GM10266 (cell line): Measurements from ENCODE around the gene PSMB1.
A peak's percentile ranks its signal among the peaks of the same experiment; 100 is the strongest.

Source experiments
- DNase-seq: peaks from one replicate; pipeline ENCODE4 v3.0.0; 2012; ENCODE audit errors: extremely low spot score
- TF ChIP-seq, protein P1 (sequence below): IDR thresholded peaks from 2 replicates; pipeline ENCODE4 v1.5.1; 2012; ENCODE audit warnings: mild to moderate bottlenecking, low read depth; ENCODE audit not compliant: control insufficient read depth, insufficient read depth; ENCODE audit errors: missing control alignments

Gene PSMB1

DNA sequence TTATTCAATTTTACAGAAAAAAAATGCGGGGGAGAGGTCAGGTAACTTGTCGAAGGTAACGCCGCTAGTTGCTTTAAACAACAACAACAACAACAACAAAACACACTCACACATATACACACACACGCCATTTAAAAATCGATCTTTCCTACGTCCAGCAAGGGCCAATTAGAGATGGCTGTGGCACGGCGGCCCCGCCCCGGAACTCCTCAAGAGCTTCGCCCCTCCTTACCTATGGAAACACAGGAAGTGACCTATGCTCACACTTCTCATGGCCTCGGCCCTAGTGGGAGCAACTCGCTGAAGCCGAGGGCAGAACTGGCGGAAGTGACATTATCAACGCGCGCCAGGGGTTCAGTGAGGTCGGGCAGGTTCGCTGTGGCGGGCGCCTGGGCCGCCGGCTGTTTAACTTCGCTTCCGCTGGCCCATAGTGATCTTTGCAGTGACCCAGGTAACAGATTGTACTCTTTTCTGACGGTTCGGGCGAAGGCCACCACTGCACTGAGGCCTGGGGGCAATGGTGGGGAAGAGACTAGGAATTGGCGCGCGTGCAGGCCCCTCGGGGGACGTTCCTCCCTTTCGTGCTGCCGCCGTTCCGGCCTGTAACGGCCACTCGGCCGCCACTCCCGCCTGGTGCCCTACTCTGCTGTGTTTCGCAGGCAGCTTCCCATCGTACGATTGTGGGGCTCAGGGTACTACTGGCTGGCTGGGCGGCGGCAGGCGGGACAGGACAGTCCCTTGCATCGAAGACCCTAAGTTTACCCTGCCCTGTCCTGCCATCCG lies 1.1 kb upstream of the PSMB1 start, which contains the start of gene TBP:
TSS of gene TBP (plus strand) at position 357 of the 783 bp plus-strand sequence. CDS start 2,661 bp downstream, outside the sequence.
- peak; percentile 87 for DNase-seq
- TF ChIP-seq, protein P1, sequence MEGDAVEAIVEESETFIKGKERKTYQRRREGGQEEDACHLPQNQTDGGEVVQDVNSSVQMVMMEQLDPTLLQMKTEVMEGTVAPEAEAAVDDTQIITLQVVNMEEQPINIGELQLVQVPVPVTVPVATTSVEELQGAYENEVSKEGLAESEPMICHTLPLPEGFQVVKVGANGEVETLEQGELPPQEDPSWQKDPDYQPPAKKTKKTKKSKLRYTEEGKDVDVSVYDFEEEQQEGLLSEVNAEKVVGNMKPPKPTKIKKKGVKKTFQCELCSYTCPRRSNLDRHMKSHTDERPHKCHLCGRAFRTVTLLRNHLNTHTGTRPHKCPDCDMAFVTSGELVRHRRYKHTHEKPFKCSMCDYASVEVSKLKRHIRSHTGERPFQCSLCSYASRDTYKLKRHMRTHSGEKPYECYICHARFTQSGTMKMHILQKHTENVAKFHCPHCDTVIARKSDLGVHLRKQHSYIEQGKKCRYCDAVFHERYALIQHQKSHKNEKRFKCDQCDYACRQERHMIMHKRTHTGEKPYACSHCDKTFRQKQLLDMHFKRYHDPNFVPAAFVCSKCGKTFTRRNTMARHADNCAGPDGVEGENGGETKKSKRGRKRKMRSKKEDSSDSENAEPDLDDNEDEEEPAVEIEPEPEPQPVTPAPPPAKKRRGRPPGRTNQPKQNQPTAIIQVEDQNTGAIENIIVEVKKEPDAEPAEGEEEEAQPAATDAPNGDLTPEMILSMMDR = no peak

DNA sequence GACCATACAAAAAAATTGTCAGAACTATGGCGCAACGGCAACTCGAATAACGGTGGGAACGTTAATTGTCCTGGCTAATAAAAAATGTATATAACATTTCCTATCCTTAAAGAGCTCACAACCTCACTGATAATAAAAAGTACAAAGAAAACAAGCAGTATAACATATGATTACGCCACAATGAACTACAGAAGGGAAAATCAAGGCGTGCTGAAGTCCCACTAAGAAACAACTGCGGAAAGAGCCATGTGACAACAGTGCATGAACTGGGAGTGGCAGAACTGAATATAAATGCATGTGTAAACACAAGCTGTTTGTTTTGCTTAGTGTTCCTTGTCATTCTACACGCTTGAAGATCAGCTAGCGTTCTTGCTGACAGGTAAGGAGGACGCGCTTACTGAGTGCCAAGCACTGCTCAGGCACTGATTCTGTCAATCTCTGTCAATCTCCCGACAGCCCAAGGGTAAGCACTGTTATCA lies 466 bp upstream of the PSMB1 start:
- DNase-seq = no peak
- TF ChIP-seq, protein P1 = no peak

DNA sequence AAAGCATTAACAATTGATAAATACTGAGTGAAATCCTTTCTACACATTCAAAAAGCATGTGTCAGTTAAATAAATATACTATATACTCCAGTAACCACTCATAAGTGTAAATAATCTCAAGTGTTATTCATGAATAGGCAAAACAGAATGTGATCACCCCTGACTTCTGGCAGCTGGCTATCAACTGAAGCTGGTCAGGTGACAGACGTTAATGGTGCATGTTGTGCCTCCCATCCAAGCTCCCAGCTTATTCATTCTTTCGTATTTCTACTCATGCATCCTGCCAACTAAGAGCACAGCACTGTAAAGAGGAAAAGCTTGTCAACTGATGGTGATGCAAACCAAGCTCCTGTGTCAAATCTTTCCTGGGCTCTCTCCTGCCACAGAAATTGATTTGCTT lies 7.7 kb downstream of the PSMB1 start:
- TF ChIP-seq, protein P1 = no peak
- DNase-seq = no peak

DNA sequence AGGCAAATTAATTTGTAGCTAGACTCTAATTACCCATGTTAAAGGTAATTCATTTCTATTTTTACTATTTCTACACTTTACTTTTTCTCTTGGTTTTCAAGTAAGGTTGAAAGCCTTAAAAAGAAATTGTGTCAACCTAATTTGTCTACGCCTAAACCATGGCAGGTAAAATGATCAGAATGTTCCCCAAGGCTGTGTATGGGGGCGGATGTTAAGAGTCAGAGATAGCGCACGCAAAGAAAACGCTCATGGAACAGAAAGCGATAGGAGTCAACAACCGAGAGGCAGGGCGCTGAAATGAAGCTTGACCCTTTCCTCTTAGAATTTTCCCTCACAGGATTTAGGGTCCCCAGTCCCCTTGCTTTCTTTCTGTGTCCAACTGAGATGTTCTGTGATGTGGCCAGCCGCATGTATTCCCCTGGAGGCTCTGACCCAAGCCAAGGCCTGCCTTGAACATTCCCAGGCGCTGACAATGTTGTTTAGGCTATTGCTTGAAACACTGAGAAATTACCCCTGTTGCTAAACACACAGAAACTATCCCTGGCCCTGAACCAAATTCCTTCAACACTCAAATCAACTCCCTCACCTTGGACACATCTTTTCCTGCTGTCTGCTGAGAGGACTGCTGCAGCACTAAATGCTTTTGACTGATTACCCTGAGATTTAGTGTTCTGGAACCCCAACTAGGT lies 10.9 kb downstream of the PSMB1 start:
- no peak for DNase-seq
- TF ChIP-seq, protein P1 = no peak

DNA sequence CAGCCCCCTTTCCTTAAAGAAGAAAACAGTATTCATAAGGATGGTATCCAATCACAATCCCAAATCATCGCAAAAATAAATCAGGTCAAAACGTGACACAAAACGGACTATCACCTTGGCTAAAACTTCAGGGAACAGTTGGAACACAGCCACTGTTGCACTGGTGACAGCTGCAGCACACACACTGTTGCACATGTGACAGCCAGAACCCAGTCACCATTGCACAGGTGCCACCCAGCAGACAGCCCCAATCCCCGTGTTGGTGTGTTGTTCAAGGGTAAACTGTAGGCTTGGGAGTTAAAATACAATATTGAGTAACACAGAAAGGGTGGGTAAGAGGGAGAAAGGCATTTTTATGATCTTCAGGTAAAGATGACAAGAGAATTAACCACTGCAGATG lies 15.8 kb downstream of the PSMB1 start:
- no peak for DNase-seq
- TF ChIP-seq, protein P1 = no peak

DNA sequence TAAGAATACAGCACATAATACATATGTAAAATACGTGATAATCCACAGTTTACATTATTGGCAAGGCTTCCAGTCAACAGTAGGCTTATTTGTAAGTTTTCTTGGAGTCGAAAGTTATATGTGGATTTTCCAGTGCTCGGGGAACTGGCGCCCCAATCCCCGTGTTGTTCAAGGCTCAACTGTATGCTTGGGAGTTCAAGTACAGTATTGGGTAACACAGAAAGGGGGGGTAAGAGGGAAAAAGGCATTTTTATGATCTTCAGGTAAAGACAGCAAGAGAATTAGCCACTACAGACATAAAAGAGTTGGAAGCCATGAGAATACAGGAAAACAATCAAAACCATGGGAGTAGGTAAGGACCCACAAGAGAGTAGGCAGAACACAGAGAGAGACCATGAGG lies 16.4 kb downstream of the PSMB1 start:
- TF ChIP-seq, protein P1 = no peak
- no peak for DNase-seq

DNA sequence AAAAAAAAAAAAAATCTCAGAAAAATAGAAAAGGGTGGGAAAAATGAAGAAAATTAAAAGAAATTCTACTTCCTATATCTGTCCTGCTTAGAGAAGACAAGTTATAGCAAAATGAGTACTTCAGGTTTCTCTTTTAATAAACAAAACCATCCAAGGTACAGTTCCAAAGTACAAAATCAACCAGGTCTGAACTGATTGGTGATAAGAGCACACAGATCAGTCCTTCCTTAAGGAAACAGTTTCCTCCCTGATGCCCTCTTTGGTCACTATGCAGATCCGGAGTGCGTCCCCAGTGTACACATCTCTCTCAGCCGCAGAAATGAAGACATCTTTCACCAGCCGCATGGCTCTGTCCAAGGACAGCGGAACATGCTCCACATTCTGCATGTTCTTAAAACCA lies 18.1 kb downstream of the PSMB1 start:
- TF ChIP-seq, protein P1 = no peak
- DNase-seq = no peak
